Measurements from ENCODE around the gene UBE2L3. TPM values are rescaled to one million over a fixed set of nuclear protein-coding genes. Genes with fewer than 3 reads are reported as not detected.
A peak's percentile ranks its signal among the peaks of the same experiment; 100 is the strongest.
"Not testable (repeated sequence)": the region's sequence is repeated elsewhere in the genome, so short reads cannot be mapped to it uniquely, and the experiment has no call there.

UBE2L3 gene
- polyA plus RNA-seq (2012; ENCODE audit: low read depth, missing spikeins): 55.3 TPM

- peak; percentile 93 for DNase-seq (ENCODE audit: insufficient read length, low spot score)
- peak; percentile 80 for FAIRE-seq
- peak; percentile 93 for TF ChIP-seq TAF1 (IDR thresholded peaks at IDR 0.05; ENCODE audit: low read depth, low read length)
- TF ChIP-seq POU2F2 (IDR thresholded peaks at IDR 0.05; ENCODE audit: low read depth, low read length): no peak
- TF ChIP-seq POLR2AphosphoS5 (IDR thresholded peaks at IDR 0.05; ENCODE audit: low read depth, low read length): peak; percentile 65; the same call in 1 of the 2 replicates
- no peak for TF ChIP-seq SPI1 (IDR thresholded peaks at IDR 0.05; ENCODE audit: low read depth, low read length)
- TF ChIP-seq POLR2A (IDR thresholded peaks at IDR 0.05; ENCODE audit: low read depth, low read length): peak; percentile 78
- TF ChIP-seq PAX5 (IDR thresholded peaks at IDR 0.05; ENCODE audit: insufficient read depth, low read length, severe bottlenecking): no peak
Observed at GRCh38 chr22:21567456-21568346, at the start of gene UBE2L3. TSS of gene UBE2L3 (plus strand) at chr22:21567714. CDS start at chr22:21567745, 31 bp downstream.

GRCh38 chr22:21526705-21527500, 40.6 kb upstream of the UBE2L3 start:
- FAIRE-seq: not testable (repeated sequence)

GRCh38 chr22:21531525-21531924, 36.0 kb upstream of the UBE2L3 start:
- not testable (repeated sequence) for DNase-seq (ENCODE audit: insufficient read length, low spot score); FAIRE-seq

More at GRCh38 chr22:21526705-21527500, 40.6 kb upstream of the UBE2L3 start:
- not testable (repeated sequence) for DNase-seq (ENCODE audit: insufficient read length, low spot score)

- not testable (repeated sequence) for FAIRE-seq; DNase-seq (ENCODE audit: insufficient read length, low spot score)
Observed at GRCh38 chr22:21532863-21533648, 34.5 kb upstream of the UBE2L3 start.

- FAIRE-seq; DNase-seq (ENCODE audit: insufficient read length, low spot score): not testable (repeated sequence)
Observed at GRCh38 chr22:21539862-21540261, 27.7 kb upstream of the UBE2L3 start.

GRCh38 chr22:21544432-21545322, 22.8 kb upstream of the UBE2L3 start:
- DNase-seq (ENCODE audit: insufficient read length, low spot score); FAIRE-seq: not testable (repeated sequence)

- not testable (repeated sequence) for FAIRE-seq; DNase-seq (ENCODE audit: insufficient read length, low spot score)
Observed at GRCh38 chr22:21549558-21549957, 18.0 kb upstream of the UBE2L3 start.

- DNase-seq (ENCODE audit: insufficient read length, low spot score); FAIRE-seq: not testable (repeated sequence)
Observed at GRCh38 chr22:21550008-21550677, 17.4 kb upstream of the UBE2L3 start.

- not testable (repeated sequence) for FAIRE-seq
Observed at GRCh38 chr22:21550678-21551047, 16.9 kb upstream of the UBE2L3 start.

GRCh38 chr22:21551361-21551760, 16.2 kb upstream of the UBE2L3 start, which contains the start of gene RIMBP3C:
TSS of gene RIMBP3C (minus strand) at chr22:21551461. CDS start at chr22:21550976, 485 bp downstream.
- not testable (repeated sequence) for FAIRE-seq; DNase-seq (ENCODE audit: insufficient read length, low spot score)

More at GRCh38 chr22:21550678-21551047, 16.9 kb upstream of the UBE2L3 start:
- not testable (repeated sequence) for DNase-seq (ENCODE audit: insufficient read length, low spot score)

GRCh38 chr22:21559345-21560125, 8.0 kb upstream of the UBE2L3 start:
- DNase-seq (ENCODE audit: insufficient read length, low spot score); FAIRE-seq: not testable (repeated sequence)

GRCh38 chr22:21560657-21561056, 6.9 kb upstream of the UBE2L3 start:
- not testable (repeated sequence) for DNase-seq (ENCODE audit: insufficient read length, low spot score)

More at GRCh38 chr22:21560657-21561056, 6.9 kb upstream of the UBE2L3 start:
- not testable (repeated sequence) for FAIRE-seq

Data from GM12891 (cell line).